LNCAP (cell line): ENCODE data around the gene PRDM16.

Experiments used
- TF ChIP-seq, protein P1 (sequence below): fragments of 450-650 bp; IDR thresholded peaks from 2 replicates; pipeline ENCODE4 v1.5.1; 2017; ENCODE audit warnings: mild to moderate bottlenecking

The PRDM16 gene

DNA sequence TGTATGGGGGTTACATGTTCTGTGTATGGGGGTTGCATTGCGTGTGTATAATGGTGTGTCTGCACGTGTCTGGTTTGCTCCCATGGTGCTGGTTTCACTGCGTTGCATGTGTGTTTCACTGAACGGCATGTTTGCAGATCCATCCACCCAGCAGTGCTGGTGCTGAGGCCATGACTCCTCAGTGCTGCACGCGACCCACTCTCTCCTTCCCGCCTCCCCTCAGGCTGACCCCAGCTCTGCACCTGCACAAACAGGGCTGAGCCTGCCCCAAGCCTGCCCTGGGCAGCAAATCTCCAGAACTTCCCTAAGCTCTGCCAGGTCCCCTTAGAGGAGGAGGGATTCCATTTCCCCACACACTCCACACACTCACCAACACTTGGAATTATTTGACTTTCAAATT is 29.0 kb upstream of the PRDM16 start:
- TF ChIP-seq, protein P1, sequence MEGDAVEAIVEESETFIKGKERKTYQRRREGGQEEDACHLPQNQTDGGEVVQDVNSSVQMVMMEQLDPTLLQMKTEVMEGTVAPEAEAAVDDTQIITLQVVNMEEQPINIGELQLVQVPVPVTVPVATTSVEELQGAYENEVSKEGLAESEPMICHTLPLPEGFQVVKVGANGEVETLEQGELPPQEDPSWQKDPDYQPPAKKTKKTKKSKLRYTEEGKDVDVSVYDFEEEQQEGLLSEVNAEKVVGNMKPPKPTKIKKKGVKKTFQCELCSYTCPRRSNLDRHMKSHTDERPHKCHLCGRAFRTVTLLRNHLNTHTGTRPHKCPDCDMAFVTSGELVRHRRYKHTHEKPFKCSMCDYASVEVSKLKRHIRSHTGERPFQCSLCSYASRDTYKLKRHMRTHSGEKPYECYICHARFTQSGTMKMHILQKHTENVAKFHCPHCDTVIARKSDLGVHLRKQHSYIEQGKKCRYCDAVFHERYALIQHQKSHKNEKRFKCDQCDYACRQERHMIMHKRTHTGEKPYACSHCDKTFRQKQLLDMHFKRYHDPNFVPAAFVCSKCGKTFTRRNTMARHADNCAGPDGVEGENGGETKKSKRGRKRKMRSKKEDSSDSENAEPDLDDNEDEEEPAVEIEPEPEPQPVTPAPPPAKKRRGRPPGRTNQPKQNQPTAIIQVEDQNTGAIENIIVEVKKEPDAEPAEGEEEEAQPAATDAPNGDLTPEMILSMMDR: no peak

DNA sequence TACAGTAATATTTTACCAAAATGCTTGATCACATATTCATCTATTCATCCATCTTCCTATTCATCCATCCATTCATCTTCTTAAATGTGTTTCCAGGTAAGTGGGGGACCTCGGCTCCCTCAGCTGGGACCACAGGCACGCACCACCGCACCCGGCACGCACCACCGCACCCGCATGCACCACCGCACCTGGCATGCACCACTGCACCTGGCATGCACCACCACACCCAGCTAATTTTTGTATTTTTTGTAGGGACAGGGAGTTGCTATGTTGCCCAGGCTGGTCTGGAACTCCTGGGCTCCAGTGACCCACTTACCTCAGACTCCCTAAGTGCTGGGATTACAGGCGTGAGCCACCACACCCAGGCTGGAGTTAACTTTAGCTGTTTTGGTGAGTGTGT is 26.5 kb upstream of the PRDM16 start:
- TF ChIP-seq, protein P1: no peak

GRCh38 chr1:3049164-3049563 is 19.8 kb upstream of the PRDM16 start:
- TF ChIP-seq, protein P1: no peak

GRCh38 chr1:3049905-3050304 is 19.1 kb upstream of the PRDM16 start:
- TF ChIP-seq, protein P1: no peak

DNA sequence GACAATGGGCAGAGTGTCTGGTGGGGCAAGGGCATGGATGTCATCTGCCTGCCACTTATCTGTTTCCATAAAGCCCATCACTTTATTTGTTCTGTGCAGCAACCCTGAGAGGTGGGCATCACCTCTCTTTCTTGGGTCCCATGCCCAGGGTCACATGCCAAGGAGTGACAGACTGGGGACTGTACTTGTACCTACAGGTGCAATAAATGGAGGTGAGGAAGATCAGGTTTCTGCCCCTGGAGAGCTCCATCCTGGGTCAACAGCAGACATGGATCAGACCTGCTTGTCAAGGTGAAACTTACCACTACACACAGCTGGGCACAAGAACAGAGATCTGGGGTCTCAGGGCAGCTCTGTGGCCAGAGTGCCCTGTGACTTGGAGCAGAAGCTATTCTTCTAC is 18.4 kb upstream of the PRDM16 start:
- TF ChIP-seq, protein P1: no peak

- TF ChIP-seq, protein P1: no peak
These were observed 17.4 kb upstream of the PRDM16 start for GRCh38 chr1:3051270-3052268.

DNA sequence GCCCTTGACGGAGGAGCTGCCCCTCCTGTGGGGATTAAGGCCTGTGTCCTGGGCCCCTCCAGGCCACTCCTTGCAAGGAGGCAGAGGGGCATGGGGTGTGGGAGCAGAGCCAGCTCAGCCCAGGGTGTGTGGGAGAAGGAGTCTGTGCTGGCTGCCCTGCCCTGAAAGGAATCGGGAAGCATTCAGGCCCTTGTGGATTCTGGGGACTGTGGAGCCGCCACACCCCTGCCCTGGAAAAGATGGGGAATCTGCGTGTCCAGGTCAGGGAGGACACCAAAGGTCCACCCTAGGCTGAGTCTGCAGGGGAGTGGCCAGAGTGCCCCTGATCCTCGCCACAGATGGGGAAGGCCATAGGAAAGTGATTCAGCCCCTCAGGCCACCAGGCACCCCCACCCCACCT is 16.5 kb upstream of the PRDM16 start:
- TF ChIP-seq, protein P1: no peak
